COLO668 (cell line): ENCODE measurements around the gene SIM1.

Experiments used
- DNase-seq: peaks from one replicate; lab custom pipeline; 2025; ENCODE audit not compliant: unreplicated experiment; lab: John Stamatoyannopoulos, UW

Gene SIM1

GRCh38 chr6:100472674-100473073, 8.0 kb upstream of the SIM1 start:
- DNase-seq: no peak

DNA sequence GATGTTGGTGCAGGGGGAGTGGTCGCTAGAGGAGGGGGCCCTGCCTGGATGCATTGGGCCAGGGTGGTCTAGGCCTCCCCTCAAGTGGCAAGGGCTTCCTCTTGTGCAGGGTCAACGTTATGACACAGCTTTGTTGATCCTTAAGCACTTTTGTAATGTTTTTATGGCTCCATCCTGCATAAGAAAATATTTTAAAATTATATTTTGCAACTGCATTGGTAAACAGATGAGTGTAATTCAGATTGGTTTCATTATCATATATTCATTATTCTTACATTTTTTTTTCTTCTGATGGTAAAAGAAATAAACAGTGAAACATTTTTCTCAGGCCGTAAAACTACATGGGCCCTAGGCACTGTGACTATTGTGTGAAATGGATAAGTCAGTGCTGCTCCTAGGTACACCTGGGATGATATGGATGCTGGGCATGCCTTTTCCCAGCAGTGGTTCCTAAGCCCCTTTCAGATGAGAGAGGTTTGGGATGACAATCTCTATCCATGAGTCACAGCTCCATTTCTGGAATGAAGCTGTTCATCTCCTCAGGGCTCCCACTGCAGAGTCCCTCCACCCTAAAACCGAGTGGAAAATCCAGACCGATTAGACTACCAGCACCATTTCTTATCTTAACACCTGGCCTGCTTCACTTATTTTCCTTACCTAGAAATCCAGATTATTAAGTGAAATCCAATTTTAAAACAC, 5.8 kb upstream of the SIM1 start:
- DNase-seq: no peak

DNA sequence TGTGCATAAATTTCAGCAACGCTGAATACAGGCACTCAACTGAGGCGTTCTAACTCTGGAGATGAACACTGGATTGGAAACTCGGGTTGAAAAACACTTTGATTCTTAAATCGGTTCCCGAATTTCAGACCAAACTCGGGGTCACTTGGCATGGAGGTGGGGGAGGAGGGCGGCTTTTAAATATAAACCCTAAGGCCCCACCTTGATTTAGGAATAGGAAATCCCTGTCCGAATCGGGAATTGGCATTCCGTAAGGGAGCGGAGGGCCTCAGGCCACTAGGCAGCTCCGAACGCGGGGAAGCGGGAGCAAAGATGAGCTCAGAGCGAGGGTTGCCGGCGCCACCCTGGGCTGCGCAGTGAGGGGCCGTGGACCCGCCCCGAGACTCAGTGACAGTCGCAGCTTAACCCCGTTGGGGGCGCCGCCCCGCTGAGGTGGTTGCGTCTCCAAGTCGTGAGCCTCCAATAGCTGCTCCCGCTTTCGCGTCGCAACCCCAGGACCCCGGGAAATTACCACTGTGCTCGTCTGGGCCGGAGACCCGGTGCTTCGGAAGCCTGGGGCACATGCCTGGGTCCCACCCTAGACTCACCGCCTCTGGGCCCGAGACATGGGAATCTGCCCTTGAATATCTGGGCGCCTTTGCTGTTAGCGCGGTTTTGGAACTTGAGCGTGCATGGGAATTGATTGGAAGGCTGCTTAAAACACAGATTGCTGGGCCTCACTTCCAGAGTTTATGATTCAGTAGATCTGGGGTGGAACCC, 4.6 kb upstream of the SIM1 start:
- DNase-seq: no peak

- DNase-seq: no peak
Measured at GRCh38 chr6:100468016-100468622, 3.4 kb upstream of the SIM1 start.

DNA sequence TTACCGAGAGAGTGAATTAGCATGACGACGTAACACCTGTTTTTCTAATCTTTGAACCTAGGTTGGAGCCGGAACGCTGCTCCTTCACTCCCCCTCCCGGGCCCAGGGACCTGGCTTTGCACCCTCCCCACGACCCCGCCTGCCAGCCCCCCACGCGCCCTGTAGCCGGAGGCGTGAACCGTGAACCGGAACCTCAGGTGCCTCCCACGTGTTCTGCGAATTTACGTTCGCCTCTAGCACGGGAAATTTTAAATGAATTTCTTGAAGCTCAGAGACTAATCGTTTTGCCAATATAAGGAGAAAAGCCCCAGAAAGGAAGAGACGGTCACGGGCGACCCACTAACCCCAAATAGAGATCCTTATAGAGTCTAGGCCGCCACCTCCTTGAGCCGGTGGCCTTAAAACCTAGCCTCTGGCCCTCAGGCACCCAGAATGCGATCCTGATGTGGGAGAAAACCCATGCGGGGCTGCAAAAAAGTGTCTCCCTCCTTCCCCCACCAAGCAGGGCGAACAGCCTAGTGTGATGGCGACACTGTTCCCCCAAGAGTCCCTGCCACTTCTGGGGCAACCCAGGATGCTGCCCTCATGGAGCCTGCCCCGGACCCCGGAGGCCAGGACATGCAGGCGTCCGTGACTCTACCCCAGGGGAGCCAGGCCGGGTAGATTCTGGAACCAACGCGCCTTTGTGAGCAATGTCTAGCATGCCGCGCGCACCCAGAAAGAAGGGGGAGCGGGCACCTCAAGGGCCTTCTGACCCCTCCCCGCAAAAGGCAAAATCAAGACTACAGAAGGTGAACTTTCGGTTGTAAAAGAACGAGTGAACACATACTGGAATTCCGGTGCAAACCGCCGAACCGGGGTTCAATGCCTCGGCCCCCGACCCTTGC, 2.7 kb upstream of the SIM1 start:
- no peak for DNase-seq

- DNase-seq: peak; percentile 8
Measured at GRCh38 chr6:100466410-100467128, 1.8 kb upstream of the SIM1 start.

DNA sequence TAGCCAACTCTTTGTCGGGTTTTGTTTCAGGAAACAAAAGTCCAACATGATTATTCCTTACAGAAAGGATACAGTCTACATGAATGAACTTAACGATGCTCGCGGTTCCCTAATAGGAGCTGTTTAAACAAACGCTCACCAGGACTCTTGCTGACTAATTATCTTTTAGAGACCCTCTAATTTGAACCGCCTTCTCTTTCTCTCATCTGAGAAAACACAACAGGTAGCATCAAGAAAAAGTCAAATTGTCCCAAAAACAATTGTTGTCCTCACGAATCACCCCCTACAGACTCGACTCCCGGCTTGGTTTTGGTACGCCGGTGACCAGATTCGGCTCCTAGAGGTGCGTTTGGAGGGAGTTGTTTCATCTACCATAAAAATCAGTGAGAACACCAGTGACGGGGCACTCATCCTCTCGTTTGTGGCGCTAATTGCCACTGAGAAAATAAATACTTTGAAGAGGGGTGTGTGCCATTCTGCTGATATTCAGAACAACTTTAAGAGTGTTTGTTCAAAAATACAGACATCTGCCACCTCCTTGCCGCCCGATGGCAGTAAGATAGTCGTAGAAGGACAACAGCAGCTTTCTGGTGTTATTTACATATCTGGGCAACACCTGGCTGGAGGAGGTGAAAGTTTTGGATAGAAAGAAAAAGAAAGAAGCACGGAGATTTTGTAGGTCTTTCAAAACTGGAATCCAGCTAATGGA, 1.1 kb upstream of the SIM1 start:
- no peak for DNase-seq

GRCh38 chr6:100464162-100464851, 414 bp downstream of the SIM1 start:
- no peak for DNase-seq

- DNase-seq: no peak
Measured at GRCh38 chr6:100463630-100464161, 1.0 kb downstream of the SIM1 start.

- DNase-seq: no peak
Measured at GRCh38 chr6:100462706-100463629, 1.8 kb downstream of the SIM1 start.

GRCh38 chr6:100461917-100462705, 2.6 kb downstream of the SIM1 start:
- no peak for DNase-seq

GRCh38 chr6:100461278-100461916, 3.3 kb downstream of the SIM1 start:
- DNase-seq: peak; percentile 47

DNA sequence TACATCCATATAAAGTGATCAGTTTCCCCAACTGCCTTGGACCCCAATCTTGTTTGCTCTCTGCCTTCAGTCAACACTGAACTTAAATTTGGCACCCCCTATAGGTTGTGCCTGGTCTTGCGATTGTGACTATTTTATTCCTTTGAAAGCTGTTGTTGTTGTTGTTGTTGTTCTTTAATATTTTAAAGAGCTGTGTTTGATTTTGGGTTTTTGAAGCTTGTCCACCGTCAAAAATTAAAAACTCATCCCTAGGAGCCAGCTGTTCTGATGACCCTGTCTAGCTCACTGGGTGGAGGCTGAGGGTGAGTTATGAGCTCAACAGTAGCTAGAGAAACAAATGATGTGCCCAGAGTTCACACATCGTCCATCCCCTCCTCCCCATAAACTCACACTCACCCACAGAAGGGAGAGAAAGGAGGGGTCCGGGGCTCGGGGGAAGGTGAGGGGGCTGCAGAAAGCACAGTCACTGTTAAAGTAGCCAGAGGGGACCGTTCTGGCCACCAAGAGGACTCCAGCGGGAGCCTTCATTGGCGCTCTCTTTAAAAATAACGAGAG, 4.0 kb downstream of the SIM1 start:
- DNase-seq: no peak

- DNase-seq: no peak
Measured at GRCh38 chr6:100459592-100460184, 5.0 kb downstream of the SIM1 start.

GRCh38 chr6:100458841-100459591, 5.7 kb downstream of the SIM1 start:
- no peak for DNase-seq
